ENCODE data around the gene KCMF1.

Gene KCMF1

GRCh38 chr2:85019121-85019520 is 48.2 kb downstream of the KCMF1 start:
- DNase-seq (ENCODE audit: low spot score) (peak; percentile 26), FAIRE-seq (peak; percentile 61)

DNA sequence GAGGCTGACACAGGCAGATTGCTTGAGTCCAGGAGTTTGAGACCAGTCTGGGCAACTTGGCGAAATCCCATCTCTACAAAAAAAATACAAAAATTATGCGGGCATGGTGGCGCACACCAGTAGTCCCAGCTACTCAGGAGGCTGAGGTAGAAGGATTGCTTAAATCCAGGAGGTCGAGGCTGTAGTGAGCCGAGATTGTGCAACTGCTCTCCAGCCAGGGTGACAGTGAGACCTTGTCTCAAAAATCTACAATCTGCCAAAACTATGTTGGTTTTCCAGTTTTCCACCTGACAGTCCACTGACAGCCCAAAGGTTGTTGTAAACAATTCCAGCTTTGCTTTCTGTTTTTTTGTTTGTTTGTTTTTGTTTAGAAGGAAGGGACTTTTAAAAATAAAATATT is 51.3 kb downstream of the KCMF1 start:
- no peak for FAIRE-seq

GRCh38 chr2:85024372-85025047 is 53.5 kb downstream of the KCMF1 start:
- no peak for DNase-seq (ENCODE audit: low spot score)
- FAIRE-seq, result no peak

More for the DNA sequence above, 51.3 kb downstream of the KCMF1 start:
- DNase-seq (ENCODE audit: low spot score), result no peak

DNA sequence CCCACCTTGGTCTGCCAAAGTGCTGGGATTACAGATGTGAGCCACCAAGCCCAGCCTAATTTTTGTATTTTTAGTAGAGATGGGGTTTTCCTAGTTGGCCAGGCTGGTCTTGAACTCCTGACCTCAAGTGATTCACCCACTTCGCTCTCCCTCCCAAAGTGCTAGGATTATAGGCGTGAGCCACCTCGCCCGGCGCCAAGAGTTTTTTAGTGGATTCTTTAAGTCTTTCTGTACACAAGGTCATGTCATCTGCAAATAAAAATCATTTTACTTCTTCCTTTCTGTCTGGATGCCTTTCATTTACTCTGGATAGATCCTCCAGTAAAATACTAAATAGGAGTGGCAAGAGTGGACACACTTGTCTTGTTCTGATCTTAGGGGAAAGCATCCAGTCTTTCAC is 61.7 kb downstream of the KCMF1 start:
- no peak for FAIRE-seq
- no peak for DNase-seq (ENCODE audit: low spot score)

- FAIRE-seq (no peak), DNase-seq (ENCODE audit: low spot score) (no peak)
Measured at GRCh38 chr2:85033388-85033787, 62.4 kb downstream of the KCMF1 start.

- FAIRE-seq, result no peak
- no peak for DNase-seq (ENCODE audit: low spot score)
Measured at GRCh38 chr2:85034158-85034557, 63.2 kb downstream of the KCMF1 start.

DNA sequence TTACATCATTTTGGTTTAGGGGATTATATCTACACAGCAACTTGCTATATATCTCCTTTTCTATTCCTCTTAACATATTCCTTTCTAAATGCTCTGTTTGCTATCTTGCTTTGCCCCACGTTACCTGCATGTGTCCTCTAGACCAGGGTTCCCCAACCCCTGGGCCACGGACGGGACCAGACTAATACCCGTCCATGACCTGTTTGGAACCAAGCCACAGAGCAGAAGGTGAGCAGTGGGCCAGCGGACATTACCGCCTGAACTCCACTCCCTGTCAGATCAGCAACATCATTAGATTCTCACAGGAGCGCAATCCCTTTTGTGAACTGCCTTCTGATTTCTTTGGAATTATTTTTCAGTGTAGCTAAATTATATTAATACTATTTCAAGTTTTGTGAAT is 66.7 kb downstream of the KCMF1 start:
- DNase-seq (ENCODE audit: low spot score), result no peak
- no peak for FAIRE-seq

- FAIRE-seq, result no peak
- DNase-seq (ENCODE audit: low spot score), result no peak
Measured at GRCh38 chr2:85042330-85042729, 71.4 kb downstream of the KCMF1 start.

DNA sequence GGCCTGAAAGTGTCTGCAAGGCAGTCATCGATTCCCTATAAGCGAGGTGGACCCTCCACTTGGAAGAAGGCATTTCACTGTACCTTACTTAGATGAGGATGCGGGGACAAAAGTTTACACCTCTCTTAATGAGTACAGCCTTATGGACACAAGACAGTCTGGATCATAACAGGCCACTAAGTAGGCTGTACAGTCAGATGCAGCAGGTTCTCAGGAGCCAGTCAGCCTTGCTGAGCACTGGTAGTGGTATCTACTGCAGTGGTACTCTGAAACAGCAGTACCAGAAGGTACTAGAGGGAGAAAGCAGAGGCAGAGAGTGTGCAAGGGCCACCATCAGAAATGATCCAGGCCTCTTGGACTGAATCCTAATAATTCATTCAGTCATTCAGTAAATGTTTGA is 77.6 kb downstream of the KCMF1 start:
- DNase-seq (ENCODE audit: low spot score), result no peak
- FAIRE-seq, result no peak

DNA sequence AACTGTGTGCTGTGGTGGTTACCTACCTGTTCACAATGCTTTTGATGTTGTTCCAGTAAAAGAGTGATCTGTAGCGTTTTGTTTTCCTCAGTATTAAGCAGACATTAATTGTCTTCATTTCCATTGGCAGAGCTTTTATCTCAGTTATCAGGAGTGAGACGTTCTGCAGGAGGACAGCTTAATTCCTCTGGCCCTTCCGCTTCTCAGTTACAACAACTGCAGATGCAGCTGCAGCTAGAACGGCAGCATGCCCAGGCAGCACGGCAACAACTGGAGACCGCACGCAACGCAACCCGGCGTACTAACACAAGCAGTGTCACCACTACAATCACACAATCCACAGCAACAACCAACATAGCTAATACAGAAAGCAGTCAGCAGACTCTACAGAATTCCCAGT is 78.3 kb downstream of the KCMF1 start:
- FAIRE-seq (no peak), DNase-seq (ENCODE audit: low spot score) (no peak)

GRCh38 chr2:85053802-85054201 is 82.8 kb downstream of the KCMF1 start:
- DNase-seq (ENCODE audit: low spot score) (peak; percentile 81), FAIRE-seq (peak; percentile 73)

- DNase-seq (ENCODE audit: low spot score) (no peak), FAIRE-seq (no peak)
Measured at GRCh38 chr2:85057226-85057962, 86.4 kb downstream of the KCMF1 start.

- no peak for DNase-seq (ENCODE audit: low spot score)
- no peak for FAIRE-seq
Measured at GRCh38 chr2:85061896-85062295, 90.9 kb downstream of the KCMF1 start.

DNA sequence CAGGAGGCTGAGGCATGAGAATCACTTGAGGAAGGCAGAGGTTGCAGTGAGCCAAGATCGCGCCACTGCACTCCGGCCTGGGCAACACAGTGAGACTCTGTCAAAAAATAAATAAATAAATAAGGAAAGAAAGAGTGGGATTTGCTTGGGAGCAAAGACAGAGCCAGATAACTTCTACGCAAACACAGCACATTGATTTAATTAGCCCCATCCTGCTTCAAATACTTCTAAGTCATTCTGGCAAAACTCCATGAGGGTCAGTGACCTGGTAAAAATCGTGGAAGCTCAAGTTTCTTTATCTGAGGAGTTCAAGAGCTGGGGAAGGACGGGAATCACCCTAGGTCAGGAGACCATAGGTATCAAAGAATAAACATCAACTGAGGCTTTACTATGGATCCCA is 91.6 kb downstream of the KCMF1 start:
- no peak for DNase-seq (ENCODE audit: low spot score)
- FAIRE-seq, result no peak

DNA sequence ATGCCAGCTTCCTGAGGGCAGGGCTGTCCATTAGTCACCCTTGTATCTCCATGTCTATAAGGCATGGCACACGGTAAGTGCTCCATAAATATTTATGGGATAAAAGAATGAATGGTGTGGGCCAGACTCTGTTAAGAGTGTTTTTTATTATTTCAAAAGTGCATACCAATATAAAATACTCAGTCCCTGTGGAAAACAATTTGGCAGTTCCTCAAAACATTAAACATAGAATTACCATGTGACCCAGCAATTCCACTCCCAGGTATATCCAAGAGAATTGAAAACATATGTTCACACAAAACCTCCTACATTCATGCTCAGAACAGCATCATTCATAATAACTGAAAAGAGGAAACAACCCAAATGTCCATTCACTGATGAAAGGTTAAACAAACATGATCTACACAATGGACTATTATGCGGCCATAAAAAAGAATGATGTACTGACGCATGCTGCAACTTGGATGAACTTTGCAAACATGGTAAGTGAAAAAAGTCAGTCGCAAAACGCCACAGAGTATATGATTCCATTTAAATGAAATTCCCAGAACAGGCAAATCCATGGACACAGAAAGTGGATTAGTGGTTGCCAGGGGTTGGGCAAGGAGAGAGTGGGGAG is 93.1 kb downstream of the KCMF1 start:
- FAIRE-seq, result no peak
- no peak for DNase-seq (ENCODE audit: low spot score)

DNA sequence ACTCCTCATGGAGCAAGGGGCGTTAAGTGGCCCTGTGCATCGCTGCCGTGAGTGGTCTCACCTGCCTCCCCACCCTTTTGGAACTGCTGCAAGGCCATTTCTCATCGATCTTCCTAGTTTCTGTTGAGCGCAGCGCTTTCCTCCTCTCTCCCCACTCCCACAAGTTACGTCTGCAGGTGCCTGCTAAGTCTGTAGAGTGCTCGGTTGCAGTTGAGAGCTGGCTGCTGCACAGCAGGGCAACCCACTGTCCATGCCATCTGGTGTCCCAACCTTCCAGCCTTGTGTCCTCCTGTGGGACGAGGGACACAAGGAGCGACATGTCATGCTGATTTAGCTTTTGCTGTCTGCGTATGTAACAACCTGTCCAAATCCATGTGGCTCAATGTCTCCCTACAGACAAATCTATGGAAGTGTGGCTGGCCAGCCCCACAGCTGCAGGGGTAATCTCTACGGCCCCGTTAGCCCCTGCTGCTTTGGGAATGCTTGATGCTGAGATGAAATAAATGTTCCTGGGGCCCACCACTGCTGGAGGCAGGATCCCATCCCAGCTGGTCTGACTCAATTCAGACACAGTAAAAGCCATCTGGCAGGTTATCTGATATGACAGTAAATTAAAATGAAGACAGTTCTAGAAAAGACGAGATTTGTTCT is 94.1 kb downstream of the KCMF1 start:
- no peak for FAIRE-seq
- no peak for DNase-seq (ENCODE audit: low spot score)

GRCh38 chr2:85066006-85066740 is 95.2 kb downstream of the KCMF1 start:
- no peak for FAIRE-seq

GRCh38 chr2:85066874-85067351 is 96.0 kb downstream of the KCMF1 start:
- no peak for FAIRE-seq

More at GRCh38 chr2:85066006-85066740, 95.2 kb downstream of the KCMF1 start:
- DNase-seq (ENCODE audit: low spot score), result no peak

DNA sequence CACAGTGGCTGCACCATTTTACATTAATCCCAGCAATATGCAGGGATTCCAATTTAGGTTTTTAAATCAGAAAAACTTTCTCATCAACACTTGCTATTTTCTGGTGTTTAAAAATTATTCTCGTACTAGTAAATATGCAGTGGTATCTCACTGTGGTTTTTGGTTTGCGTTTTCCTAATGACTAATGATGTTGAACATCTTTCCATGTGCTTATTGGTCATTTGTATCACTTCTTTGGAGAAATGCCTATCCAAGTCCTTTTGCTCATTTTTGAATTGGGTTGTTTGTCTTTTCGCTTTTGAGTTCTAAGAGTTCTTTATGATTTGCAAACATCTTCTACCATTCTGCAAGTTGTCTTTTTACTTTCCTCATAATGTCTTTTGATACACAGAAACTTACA is 100.1 kb downstream of the KCMF1 start:
- FAIRE-seq (no peak), DNase-seq (ENCODE audit: low spot score) (no peak)

More at GRCh38 chr2:85066874-85067351, 96.0 kb downstream of the KCMF1 start:
- DNase-seq (ENCODE audit: low spot score), result peak; percentile 33

- DNase-seq (ENCODE audit: low spot score) (no peak), FAIRE-seq (no peak)
Measured at GRCh38 chr2:85073033-85073432, 102.1 kb downstream of the KCMF1 start.

DNA sequence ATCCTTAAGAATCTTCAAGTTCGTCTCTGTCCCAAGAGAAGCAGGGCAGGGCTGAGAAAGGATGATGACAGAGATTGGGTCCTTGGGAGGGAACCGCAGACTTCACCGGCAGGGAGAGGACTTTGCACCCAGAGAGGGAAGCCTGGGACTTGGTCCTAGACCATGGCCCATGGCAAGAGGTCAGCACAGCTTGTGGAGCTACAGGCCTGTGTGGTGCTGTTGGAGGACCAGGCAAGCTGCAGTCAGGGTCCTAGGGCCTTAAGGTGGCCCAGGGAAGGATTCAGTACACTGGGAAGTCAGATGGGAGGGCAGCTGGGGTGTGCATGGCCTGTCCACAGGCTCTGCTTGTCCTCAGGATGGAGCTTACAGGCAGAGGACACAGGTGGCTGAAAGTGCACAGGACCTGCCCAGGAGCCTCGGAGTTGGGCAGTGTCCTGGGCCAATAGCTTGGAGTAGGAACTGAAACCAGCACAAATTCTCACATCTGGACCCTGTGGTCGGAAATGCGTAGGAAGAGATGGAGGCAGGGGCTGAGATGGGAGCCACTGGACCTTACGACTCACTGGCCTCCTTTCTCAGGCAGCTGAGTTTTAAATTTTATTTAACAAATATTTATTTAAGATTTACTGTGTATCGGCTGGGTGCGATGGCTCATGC is 105.8 kb downstream of the KCMF1 start:
- DNase-seq (ENCODE audit: low spot score) (no peak), FAIRE-seq (no peak)

Measured in RCC 7860 (cell line).